Stimulated activated CD8-positive, alpha-beta memory T cell treated with anti-CD3 and anti-CD28 coated beads, Interleukin-7, amount 100 ng/mL, for 48 hours (primary cell): ENCODE data around the gene HSD3B7.

Experiments used
- DNase-seq, 2 donors: peaks; one replicate each; pipeline ENCODE4 v3.0.0-alpha.2; 2020; ENCODE audit warnings: low read depth in 1 of 2; ENCODE audit errors: extremely low read depth in 1 of 2

The HSD3B7 gene

DNA sequence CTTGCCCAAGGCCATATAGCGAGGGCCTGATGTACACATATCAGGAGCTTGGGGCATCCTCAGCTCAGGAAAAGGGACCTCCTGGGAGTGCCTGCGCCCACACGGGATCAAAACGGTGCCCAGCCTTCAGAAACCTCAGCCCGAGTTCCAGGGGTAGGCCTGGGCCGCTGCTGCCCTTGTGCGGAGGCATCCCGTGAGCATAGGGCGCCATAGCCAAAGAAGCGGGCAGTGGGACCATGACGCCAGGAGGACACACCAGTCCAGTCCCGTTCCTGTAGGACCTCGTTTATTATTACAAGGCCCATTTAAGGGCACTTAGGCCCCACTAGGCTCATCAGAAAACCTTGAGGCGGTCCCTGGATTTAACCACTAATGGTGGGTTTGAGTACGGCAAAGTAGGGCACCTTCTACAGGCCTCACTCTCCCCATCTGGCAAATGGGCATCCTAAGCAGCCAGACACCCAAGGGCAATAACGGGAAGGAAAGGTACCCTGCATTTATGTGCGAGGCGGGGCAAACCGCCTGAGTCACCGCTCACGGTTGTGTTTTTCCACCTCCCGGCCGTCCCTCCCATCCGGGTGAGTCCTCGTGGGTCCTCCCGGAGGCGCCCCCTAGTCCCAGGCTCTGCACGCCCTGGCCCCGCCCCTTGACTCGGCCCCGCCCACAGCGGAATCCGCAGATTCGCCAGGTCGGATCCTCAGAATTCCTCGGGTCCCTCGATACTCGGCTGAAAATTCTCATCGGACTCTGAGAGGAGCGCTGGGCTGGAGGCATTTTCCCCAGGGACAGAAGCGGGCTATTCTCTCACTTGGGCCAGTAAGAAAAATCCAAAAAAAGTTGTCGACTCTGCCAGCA is 28.2 kb upstream of the HSD3B7 start:
- peak; percentile 83 to 92 for DNase-seq

DNA sequence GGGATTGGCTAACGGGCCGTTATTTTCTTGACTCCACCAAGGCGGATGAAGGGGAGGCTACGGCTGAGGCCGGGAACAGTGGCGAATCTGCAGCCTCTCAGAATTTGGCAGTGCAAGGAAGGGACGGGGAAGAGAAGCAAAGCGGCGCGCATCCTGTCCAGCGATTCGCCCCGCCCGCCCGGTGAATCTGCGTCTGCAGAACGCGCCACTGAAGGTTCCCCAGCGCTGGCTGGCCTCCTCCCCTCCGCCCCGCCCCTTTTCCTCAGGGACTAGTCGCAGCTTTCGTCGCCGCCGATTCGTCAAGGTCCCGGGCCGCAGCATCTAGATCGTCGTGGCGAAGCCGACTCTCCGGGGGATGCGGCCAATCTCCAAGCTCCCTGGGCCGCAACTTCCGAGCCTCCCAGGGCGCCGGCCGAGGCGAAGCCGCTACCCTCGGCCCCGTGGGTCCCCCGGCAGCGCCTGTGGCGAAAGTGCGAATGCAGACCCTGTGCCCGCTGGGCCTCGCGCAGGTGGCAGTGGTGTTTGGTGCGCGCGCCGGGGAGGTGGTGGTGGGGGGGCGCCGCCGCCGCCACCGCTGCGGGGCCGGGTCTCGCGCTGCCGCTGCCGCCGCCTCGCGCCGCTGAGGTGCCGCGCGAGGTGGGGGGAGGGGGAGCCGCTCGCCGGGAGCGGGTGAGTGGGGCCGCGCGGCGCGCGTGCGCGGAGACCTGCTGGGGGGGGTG is 27.4 kb upstream of the HSD3B7 start, which contains the start of gene SETD1A:
Gene SETD1A, plus strand, starts transcription at position 299 of the 719 bp plus-strand sequence. CDS start 978 bp downstream, outside the sequence.
- peak; percentile 88 to 96 for DNase-seq

DNA sequence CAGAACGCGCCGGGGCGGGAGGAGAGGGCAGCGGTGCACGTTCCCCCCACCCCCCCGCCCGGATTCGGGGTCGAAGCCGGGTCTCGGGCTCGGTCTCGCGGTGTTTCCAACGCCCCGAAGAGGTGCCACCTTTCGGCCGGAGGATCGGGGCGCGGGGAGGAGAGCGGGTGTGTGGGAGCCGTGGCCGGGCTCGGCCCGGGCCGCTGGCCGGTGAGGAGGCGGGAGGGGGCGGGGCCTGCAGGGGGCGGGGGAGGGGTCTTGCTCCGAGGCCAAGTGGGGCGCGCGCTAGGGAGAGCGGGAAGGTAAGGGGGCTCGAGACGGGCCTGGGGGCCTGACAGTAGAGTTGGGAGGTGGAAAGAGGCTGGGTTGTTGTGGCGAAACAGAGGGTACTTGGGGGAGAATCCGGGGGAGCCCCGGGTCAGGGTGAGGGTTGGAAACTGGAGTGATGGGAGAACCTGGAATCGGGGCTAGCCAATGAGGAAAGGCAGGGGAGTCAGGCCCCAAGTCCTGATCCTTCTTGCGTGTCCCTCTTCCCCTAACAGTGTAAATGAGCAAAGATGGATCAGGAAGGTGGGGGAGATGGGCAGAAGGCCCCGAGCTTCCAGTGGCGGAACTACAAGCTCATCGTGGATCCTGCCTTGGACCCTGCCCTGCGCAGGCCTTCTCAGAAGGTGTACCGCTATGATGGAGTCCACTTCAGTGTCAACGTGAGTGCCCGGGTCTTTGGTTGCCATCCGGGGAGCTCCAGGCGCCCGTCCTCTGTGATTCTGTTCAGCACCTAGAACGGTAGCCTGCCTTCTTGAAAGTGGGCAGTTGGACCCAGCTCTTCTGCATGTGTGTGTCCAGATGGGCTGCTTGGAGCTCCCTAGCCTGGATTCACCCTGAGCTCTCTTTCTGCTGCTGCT is 26.6 kb upstream of the HSD3B7 start:
- DNase-seq: no peak

DNA sequence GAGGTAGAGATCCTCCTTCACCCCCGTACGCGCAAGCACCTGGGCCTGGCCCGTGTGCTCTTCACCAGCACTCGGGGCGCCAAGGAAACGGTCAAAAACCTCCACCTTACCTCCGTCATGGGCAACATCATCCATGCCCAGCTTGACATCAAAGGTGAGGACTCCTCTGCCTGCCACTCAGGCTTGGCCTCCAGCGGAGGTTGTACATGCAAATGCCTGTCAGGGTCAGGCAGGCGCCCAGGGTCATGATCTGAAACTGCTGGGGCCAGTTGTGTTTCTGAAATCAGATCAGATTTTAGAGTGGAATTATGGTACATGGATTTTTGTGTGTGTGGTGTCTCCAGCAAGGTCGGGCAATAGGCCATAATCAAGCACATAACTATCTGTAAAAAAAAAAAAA is 23.6 kb upstream of the HSD3B7 start:
- no peak for DNase-seq

DNA sequence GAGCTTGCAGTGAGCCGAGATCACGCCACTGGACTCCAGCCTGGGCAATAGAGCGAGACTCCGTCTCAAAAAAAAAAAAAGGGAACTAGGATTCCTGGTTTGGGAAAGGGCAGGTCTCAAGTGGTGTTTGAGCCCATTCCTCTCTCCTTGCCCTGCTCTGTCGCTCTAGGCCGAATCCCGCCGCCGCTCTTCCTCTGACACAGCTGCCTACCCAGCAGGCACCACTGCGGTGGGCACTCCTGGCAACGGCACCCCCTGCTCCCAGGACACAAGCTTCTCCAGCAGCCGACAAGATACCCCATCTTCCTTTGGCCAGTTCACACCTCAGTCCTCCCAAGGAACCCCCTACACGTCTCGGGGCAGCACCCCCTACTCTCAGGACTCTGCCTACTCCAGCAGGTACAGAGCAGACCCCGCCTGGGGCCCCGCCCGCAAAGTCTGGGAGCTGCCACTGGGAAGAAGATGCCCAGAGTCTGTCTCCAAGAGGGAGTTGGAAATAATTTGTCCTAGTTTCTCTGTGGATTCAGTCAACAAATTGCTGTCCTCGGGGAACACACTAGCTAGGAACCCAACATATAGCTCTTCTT is 21.0 kb upstream of the HSD3B7 start:
- DNase-seq: no peak

DNA sequence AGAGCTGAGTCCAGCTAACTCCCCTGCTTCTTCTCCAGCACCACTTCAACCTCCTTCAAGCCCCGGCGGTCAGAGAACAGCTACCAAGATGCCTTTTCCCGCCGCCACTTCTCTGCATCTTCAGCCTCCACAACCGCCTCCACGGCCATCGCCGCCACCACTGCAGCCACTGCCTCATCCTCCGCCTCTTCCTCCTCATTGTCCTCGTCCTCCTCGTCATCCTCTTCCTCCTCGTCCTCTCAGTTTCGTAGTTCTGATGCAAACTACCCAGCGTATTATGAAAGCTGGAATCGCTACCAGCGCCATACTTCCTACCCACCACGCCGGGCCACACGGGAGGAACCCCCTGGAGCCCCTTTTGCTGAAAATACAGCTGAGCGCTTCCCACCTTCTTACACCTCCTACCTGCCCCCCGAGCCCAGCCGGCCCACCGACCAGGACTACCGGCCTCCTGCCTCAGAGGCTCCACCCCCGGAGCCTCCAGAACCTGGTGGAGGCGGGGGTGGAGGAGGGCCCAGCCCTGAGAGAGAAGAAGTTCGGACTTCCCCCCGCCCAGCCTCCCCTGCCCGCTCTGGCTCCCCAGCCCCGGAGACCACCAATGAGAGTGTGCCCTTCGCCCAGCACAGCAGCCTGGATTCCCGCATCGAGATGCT is 20.3 kb upstream of the HSD3B7 start:
- no peak for DNase-seq

DNA sequence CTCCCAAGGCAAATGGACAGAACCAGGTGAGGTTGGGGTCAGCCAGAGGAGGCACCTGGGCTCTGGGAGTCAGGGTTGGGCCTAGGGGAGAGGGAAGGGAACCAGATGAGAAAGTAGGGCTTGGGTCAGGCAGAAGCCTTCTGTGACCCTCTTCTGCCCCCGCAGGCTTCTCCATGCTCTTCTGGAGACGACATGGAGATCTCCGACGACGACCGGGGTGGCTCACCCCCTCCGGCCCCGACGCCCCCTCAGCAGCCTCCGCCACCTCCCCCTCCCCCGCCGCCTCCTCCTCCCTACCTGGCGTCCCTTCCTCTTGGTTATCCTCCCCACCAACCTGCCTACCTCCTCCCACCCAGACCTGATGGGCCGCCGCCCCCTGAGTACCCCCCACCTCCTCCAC is 19.6 kb upstream of the HSD3B7 start:
- no peak for DNase-seq

DNA sequence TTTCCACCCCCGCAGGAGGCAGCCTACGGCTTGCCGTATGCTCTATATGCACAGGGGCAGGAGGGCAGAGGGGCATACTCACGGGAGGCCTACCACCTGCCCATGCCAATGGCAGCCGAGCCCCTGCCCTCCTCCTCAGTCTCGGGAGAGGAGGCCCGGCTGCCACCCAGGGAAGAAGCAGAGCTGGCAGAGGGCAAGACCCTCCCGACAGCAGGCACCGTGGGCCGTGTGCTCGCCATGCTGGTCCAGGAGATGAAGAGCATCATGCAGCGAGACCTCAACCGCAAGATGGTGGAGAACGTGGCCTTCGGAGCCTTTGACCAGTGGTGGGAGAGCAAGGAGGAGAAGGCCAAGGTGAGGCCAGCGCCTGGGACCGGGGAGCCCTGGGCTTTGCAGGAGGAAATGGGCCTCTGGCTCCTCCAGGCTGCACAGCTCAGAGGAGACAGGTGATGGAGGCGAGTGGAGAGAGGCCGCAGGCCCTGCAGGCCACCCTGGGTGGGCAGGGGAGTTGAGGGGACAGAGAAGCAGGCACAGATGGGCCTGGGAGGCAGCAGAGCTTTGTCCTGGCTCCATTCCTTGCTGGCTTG is 18.9 kb upstream of the HSD3B7 start:
- DNase-seq: no peak

DNA sequence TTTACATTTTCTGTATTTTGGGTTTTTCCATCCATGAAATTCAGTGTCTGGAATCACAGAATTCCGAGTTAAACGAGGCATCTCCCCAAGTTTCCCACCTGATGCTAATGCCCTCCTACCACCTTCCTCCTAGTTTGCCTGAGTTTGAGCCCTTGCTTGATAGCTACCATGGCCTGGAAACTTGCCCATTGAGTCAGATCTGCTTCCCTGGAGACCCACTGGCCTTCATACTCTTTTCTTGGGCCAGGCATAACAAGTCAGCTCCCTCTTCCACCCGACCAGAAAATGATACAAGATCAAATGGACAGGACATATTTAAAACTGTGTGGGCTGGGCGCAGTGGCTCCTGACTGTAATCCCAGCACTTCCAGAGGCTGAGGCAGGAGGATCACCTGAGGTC is 17.2 kb upstream of the HSD3B7 start:
- no peak for DNase-seq

DNA sequence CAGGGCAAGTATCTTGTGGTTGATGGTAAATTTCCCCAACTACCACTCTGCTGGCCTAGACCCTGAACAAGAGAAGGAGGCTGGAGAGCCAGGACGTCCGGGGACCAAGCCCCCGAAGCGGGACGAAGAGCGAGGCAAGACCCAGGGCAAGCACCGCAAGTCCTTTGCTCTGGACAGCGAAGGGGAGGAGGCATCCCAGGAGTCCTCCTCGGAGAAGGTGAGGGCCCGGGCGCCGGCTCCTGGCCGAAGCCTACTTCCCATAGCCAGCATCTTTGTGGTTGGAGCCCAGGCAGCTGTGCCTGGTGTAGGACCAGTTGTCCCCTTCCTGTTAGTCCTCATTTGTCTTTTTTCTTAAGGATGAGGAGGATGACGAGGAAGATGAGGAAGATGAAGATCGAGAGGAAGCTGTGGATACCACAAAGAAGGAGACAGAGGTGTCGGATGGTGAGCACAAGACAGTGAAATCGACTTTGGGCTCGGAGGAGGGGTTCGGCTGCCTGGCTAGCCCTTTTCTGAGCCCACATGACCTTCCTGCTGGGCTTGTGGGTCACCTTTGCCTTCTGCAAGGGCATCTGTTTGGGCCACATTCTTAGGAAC is 15.7 kb upstream of the HSD3B7 start:
- DNase-seq: no peak

DNA sequence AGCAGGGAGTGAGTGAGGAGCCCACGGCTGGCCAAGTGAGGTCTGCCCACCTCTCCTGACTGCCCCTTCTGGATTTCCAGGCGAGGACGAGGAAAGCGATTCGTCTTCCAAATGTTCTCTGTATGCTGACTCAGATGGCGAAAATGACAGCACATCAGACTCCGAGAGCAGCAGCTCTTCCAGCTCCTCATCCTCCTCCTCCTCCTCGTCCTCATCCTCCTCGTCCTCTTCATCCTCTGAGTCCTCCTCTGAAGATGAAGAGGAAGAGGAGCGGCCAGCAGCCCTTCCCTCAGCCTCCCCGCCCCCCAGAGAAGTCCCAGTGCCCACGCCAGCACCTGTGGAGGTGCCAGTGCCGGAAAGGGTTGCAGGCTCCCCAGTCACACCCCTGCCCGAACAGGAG is 13.7 kb upstream of the HSD3B7 start:
- no peak for DNase-seq

DNA sequence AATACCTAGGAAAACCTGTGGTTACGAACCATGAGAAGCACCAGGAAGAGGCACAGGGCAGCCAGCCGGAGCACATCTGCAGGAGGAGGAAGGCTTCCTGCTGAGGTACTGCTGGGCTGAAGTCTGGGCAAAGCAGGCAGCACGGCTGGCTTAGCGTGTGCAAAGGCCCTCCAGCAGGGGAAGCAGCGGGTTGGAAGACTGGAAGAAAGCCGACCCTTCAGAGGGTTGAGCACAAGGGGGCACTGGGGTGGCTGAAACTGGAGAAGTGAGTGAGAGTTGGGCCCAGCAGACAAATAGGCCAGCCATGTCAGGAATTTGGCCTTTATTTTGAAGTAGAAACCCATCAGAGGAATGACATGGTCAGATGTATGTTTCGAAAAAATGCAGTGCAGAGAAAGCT is 12.1 kb upstream of the HSD3B7 start:
- DNase-seq: no peak

DNA sequence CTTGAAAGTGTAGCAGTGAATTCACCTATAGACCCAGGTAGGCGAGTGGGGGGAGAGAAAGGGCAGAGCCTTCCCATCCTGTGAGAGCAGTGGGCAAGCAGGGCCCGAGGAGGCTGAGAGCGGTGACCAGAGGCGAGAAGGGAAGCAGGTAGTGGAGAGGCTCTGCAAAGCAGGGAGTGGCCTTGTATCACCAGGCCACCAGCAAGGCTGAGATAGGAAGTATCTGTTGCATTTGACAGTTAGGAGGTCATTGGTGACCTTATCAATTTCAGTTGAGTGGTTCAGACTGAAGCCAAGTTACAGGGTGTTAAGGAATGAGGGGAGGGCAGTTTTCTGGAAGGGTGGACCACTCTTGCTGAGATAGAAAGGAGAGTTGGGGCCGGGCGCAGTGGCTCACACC is 10.7 kb upstream of the HSD3B7 start:
- no peak for DNase-seq

DNA sequence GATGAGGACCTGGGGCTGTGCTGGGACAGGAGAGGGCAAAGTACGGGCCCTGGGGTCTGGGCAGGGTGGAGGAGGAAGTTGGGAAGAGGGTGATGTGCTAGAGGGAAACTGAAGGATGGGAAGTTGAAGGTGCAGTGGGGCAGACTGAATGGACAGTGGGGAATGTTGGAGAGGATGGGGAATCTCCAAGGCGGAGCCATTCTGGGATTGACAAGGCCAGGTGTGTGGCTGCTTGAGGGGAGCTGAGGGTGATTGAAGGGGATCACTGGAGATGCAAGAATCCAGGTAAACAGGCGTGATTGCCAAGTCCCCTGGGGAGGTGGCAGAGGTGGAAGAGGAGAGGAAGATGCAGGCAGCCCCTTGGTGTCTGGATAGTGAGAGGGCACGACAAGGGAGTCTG is 8.5 kb upstream of the HSD3B7 start:
- no peak for DNase-seq

DNA sequence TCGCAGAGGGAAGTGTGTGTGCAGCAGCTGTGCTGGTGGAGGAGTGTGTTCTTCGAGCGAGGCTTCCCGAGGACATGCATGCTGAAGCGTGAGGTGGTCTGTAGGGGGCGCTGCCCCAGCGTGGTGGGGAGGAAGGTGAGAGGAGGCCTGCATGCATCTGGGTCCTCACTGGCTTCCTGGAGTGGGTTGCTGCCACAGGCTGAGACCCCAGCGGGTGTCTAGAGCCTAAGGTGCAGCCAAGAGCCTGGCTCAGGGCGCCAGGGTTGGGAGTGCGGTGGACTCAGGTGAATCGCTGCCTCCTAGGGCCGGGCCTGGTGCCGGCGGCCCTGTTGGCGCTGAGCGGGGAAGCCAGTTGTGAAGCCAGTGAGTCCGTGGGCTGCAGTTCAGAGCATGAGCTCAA is 7.5 kb upstream of the HSD3B7 start:
- no peak for DNase-seq

DNA sequence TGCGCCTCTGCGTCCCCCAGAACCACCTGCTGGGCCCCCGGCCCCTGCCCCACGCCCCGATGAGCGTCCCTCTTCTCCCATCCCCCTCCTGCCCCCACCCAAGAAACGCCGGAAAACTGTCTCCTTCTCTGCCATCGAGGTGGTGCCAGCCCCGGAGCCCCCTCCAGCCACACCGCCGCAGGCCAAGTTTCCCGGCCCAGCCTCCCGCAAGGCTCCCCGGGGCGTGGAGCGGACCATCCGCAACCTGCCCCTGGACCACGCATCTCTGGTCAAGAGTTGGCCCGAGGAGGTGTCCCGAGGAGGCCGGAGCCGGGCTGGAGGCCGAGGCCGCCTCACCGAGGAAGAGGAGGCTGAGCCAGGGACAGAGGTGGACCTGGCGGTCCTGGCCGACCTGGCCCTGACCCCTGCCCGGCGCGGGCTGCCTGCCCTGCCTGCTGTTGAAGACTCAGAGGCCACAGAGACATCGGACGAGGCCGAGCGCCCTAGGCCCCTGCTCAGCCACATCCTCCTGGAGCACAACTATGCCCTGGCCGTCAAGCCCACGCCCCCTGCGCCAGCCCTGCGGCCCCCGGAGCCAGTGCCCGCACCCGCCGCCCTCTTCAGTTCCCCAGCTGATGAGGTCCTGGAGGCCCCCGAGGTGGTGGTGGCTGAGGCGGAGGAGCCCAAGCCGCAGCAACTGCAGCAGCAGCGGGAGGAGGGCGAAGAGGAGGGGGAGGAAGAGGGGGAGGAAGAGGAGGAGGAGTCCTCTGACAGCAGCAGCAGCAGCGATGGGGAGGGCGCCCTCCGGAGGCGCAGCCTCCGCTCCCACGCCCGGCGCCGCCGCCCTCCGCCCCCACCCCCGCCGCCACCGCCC is 5.6 kb upstream of the HSD3B7 start:
- DNase-seq: no peak

DNA sequence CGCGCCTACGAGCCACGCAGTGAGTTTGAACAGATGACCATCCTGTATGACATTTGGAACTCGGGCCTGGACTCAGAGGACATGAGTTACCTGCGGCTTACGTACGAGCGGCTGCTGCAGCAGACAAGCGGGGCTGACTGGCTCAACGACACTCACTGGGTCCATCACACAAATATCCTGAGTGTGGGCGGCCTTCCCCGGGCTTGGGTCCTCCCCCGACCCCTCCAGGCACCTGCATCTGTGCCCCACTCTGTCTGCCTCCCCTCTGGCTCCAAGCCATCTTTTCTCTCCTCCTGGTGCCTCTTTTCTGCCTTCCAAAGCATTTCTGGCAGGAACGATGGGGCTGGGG is 5.0 kb upstream of the HSD3B7 start:
- no peak for DNase-seq

DNA sequence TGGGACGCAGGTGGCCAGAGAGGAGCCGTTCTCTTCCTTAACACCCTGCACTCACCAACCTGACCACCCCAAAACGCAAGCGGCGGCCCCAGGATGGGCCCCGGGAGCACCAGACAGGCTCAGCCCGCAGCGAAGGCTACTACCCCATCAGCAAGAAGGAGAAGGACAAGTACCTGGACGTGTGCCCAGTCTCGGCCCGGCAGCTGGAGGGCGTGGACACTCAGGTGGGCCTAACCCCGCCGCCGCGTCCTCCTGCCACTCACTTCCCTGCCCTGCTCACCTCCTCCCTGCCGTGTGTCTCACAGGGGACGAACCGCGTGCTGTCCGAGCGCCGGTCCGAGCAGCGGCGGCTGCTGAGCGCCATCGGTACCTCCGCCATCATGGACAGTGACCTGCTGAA is 4.6 kb upstream of the HSD3B7 start:
- no peak for DNase-seq

DNA sequence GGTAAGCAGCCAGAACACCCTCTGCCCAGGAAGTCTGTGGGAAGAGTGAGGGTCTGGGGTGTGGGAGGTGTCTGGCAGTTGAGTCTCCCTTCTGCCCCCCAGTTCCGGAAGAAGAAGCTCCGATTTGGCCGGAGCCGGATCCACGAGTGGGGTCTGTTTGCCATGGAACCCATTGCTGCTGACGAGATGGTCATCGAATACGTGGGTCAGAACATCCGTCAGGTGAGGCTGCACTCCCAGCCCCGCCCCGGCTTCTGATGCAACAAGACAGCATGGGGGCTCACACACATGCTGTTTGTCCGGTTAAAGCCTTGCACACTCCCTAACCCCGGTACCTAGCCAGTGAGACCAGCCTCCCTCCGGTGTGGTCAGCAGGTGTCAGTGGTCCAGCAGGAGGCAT is 4.0 kb upstream of the HSD3B7 start:
- no peak for DNase-seq
